CD1c-positive myeloid dendritic cell (primary cell): ENCODE measurements around the gene CADM1.

Experiments used
- DNase-seq: peaks from one replicate; pipeline ENCODE4 v3.0.0-alpha.2; 2016; ENCODE audit errors: extremely low spot score

CADM1 gene

DNA sequence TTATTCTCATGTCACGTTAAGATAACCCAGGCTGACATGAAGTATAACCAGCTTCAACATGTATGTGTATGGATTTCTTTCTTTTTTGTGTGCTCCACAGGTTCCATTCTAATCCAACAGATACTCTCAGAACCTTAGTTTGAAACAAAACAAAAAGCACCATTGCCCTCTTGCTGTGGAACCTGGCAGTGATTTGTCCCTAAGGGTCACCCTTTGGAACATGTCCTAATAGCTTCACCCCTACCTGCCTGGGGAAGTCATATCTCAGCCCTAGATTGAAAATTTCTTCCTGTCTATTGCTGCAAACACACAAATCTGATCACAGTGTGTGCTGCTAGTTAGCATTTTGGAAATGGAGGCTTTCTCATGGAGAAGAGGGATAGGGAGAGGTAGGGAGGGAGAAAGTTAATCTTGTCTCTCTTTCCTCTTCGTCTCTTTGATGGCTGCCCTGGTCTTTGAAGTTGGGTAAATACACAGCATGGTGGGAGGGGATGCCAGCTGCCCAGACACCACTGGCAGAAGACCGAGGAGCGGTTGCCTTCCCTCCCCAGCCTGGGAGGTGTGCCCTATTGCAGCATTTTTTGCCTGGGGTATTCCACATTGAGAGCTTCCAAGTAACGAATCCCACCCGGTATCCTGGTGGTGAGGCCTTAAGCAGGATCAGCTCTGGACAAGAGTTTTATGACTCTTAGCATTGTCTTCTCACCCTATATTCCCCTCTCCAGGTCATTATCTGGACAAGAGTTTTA, 11.6 kb upstream of the CADM1 start:
- DNase-seq: no peak

DNA sequence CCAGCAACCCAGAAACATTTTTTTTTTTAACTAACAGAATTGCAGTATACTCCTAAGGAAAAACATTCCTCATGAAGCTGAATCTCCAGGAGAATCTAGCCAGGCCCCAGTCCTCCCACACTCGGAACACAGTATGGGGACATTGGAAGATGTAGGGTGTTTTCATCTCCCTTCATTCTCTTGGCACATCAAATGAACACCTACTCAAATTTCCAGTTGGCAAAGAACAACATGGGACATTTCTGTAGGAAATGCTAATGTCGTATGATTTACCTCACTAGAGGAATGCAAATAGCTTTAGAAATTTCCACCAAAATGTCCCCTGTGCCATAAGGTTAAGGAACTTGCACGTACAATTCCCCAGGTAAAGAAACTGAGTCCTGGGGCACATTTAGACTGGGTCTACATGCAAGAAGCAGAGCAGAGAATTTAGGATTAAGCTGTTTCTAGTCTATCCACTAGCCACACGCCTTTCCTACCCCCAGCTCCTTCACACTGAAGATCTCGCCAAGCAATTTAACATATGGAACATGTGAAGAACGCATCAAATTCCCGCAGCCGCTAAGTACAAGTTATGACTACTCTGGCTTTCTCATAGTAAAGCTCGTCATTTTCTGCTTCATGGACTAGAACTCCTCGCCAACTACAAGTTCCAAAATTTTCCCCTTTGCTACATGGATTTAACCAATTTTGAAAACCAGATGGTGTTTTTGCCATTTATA, 2.9 kb upstream of the CADM1 start:
- no peak for DNase-seq

DNA sequence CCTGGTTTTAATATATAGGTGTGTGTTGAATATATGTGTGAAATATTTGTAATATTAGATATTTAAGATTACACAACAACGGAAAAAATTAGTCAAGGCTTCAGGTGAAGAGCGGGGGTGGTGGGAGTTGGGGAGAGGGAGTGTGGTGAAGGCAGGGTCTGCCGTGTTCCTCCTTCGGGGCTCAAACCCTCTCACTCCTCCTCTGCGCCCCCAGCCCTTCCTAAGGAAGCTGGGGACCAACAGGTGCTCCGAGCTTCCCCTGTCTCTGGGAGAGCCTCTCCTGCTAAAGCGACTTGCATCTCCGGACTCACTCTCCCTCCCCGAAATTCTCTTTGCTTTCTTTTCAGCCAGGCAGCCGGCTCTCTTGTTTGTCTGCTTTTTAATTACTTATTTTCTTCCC, 960 bp upstream of the CADM1 start:
- no peak for DNase-seq

DNA sequence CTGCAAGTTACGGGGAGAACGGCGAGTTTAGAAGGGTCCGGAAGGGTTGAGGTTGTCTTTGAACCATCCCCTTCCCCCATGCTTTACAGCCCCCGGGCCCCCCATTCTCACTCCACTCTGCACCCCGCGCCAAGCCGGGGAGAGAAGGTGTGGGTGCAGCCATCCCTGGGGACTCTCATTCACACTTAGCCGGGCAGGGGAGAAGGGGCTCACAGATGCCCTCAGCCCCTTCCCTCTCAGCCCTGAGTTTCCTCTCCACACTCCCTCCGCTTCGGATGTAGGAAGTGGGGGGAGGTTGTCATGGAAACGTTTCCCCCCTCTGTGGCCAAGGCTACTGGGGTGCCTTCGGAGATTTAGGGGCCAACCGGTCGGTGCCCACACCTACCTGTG, 334 bp downstream of the CADM1 start:
- no peak for DNase-seq

DNA sequence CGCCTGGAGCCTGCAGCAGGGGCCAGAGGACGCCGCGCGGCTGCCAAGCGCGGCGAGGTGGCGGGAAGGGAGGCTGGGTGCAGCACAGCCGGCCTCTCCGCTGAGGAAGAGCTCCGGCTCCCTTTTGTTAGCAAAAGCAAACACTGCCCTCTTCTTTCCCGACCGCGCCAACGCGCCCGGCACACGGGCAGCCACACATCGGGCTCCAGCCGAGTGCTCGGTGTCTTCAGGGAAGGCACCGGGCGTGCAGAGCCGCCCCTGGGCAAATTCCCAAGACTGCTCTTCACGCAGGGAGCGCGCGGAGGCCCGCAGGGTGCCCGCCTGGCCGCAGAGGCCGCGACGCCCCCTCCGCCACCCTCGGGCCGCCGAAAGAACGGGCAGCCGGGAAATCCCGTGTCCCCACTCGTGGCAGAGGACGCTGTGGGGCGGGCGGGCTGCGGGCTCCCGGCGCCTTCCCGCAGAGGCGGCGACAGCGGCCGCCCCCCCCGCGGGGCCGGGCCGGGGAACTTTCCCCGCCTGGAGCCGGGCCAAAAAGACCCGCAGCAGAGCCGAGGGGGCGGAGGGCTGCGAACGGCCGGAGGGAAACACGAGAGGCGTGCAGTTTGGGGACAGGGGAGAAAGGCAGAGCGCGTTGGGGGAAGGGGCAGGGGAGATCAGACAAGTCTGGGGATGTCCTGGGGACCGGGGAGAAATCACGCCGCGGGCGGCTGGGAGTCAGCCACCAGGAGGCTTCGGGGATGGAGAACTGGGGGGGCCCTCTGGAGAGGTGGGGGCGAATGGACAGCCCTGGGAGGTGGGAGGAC, 931 bp downstream of the CADM1 start:
- peak; percentile 19 for DNase-seq

DNA sequence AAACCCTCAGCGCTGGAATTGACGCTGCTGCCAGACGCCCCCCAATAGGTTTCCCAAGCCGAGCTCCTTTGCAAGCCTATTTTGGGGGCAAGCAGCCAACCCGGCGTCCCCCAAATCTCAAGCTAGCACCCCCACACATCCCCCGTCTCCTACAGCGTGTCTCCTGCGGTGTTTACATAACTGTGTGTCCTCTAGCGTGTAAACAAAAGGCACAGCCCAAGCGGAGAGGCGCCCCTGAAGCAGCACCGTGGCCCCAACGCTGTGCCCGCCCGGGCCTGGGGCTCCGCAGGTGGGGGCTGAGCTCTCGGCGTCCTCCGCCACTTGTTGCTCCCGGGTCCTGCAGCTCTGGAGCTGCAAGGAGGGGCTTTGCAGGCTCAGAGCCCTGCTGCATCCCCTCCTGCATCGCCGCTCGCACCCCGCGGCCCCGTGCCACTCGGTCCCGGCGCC, 1.6 kb downstream of the CADM1 start:
- no peak for DNase-seq

DNA sequence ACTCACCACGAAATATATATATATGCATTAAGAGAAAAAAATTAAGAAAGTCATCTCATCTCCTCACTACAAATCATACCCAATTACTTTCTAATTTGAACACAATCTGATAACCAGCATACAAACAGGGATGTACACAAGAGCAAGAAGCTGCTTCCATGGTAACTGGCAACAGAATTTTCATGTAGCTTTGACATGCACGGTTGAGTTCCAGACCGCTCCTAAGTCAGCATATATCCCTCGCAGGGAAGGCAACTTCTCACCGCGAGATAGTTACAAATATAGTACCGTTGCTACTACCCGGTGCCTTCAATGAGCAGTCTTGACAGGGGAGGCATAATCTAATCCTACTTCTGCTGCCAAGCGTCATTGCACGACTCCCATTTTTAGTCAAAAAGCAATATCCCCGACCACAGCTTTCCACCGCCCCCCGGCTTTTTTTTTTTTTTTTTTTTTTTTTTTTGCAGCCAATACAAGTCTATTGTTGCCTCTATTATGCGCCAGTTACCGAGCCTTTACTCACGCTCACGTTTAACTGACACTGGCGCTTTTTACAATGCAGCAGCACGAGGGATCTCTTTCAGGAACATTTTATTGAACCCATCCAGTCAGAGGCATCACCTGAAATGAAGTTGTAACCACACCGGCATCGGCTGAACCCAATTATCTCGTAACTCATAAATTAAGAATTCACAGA, 2.2 kb downstream of the CADM1 start:
- DNase-seq: no peak

DNA sequence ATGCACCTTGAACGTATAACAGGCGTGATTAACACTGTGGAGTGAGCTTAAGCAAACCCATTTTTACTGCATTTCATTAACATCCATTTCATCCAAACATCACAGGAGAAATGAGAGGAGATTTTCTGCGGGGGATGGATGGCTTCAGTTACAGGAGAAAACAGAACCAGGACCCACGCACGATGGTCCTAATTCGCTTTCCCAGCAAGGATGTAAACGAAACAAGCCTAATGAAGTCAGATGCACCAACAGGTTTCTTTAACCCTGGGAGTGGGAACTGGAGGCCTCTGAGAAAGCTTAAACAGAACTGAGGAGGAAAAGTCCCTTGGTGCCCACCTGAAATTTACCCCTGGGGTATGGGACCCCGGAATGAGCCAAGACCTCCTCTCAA, 2.7 kb downstream of the CADM1 start:
- DNase-seq: no peak

DNA sequence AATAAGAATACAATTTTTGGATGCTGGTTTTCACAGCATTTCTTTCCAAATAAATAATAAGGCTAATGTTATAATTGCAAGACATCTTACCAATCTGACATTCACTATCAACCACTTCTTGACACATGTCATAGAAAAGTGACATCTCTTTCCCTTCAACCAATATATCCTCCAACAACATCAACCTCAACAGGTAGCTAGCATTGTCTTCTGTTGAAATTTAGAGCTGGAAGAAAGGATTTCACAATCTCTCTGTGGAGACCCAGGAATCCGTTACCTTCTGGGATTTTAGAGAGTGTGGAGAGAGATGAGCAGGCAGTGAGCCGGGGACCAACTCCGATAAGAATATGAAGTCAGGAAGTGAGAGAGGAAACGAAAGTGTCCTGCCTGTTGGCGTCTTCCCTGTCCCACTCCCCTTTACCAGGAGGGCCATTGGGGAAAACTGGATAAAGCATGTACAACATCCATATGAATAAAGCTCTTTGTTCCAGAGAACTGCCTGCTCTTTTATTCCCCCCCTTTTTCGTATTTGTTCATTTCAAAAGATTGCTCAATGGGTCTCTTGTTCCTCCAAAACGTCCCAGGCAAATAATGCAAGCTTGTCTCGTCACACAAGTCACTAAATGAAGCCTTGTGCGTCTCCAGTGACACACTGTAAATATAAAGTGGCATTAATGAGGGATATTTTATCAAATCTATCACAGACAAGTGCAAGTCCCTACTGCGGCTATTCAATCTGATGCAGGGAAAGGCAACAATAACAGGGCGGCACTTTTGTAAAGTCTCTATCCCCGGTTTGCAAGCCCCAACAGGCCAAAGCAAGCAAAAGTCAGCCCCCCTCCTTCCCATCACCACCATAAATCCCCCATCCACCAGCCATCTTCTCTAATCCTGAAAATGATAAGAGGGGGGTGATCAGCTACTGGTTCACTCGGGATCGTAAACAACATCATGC, 3.4 kb downstream of the CADM1 start:
- DNase-seq: no peak

DNA sequence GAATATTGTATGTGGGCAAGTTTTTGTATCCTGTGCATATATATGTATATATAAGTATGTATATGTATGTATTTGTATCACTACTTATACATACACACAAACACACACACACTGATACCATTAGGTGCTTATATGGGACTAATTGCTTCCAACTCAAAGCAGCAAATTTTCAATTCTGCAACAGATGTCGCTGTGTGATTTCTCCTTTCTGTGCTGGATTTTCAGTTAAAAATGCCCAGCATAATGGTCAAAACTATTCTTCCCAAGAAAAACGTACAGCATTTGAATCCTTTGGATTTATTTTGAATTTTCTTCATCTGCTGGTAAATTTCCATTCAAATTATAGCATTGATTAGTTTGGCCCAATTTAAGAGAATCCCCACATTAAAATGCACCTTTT, 4.3 kb downstream of the CADM1 start:
- DNase-seq: no peak

DNA sequence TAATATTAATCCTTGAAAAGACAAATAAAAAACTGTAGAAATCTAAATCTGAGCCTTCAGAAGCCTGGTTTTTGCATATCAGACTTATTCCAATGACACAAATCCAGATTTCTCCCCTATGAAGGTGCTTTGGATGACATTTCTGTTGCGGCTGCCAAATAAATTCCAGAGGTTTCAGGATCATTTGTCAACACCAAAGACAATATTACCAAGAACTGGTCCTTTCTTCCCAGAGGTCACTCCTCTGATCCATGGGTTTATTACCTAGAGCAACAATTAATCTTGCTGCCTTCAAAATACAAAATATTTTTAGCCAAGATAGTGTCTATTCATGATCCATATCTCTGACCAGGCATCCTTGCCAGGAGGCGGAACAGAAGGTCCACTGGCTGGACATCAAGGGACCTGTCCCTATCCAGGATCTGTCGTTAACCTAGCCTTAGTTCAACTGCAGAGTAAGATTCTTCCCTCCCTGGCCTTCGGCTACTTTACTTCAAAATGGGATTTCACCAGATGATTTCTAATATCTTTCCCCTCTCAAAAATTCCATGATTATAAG, 4.9 kb downstream of the CADM1 start:
- no peak for DNase-seq

DNA sequence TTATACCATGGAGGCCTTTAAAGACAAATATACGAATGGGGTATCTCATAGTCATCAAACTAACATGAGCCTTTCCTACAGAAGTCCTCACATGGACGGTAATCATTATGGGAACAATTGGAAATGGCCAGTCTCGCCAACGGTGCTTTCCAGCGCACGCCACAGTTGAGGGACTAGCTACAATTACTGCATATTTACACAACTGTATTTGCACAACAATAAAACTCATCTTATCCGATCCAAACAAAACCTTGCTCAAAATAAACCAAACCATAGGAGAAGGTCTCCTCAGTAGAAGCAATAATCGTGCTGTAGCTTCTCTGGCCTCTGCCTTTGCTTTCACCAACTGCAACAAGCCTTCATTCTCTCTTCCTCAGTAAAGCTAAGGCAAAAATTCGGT, 5.9 kb downstream of the CADM1 start:
- DNase-seq: no peak

DNA sequence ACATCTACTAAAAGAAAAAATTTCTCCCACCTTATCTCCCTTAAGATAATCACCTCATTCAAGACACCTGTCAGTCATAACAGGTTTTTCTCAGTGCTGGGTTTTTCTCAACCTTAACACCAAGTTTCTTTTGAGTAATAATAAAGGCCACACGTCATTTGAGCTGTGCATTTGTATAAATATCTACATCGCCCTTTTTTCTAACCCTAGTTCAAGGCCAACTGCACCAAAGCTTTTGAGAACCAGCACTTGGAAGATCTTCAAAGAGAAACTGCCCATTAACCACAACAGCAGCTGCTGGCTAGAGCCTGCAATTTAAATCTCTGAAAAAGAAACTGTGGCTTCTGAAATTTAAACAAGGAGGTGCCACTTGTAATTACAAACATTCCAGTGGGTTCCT, 6.9 kb downstream of the CADM1 start:
- no peak for DNase-seq

DNA sequence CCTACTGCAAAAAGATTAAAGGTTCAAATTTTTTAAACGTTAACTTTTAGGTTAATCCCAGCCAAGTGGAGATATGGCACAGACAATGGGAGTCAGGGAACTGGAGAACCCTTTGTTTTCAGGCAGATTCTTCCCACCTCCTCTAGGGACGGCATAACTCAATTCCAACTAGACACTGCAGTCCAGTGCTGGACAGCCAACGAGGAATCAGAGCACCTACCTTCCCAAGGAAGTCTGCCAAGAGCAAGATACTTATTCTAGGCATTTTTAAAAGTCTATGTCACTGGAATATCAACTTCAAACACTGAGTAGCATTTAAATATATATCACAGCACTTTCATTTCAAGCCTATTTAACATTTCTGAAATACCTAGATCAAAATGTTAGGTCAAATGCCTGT, 7.3 kb downstream of the CADM1 start:
- DNase-seq: no peak

DNA sequence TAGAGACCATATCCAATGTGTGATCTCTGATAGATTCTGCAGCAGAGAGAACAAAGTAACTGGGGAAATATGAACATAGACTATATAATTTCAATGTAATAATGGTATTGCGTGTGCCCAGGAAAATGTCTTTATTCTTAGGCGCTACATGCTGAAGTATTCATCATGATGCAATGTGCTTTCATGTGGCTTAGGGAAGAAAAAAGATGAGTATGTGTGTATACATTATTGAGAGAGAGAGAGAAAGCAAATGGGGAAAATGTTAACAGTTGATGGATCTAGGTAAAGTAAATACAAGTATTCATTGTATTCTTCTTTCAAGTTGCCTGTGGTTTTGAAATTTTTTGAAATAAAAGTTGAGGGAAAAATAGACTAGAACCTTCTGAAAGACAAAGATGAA, 10.3 kb downstream of the CADM1 start:
- DNase-seq: no peak

DNA sequence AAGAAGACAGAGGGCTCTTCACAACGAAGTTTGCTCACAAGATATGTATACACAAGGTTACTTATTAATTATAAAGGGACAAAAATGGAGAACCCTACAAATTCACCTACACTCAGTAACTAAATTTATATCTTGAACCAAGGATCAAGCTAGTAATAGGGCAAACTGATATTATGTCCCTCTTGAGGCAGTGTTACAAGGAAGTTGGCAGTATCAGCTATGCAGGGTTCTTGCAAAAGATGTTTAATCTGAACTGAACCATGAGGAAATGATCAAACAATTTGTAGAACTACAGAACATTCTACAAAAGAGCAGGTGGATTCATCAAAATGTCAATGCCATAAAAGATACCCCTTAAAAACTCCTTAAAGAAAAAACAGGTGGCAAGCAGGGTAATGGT, 10.7 kb downstream of the CADM1 start:
- DNase-seq: no peak

DNA sequence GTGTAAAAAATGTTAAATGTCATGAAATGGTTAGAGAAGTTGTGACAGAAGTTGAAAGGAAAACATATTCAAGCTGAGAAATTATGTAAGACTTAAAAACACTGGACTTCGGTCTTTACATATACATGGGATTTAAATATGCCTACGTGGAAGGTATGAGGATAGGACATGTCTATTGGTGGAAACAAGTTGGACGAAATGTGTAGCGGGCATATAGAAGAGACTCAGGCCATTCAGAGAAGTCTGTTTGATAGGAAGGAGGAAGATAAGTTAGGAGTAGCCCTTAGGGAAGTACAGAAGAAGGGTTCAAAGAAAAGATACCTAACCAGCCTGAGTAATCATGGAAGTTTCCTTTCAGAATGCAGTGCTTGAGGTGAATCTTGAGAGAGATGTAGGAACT, 14.7 kb downstream of the CADM1 start:
- no peak for DNase-seq

DNA sequence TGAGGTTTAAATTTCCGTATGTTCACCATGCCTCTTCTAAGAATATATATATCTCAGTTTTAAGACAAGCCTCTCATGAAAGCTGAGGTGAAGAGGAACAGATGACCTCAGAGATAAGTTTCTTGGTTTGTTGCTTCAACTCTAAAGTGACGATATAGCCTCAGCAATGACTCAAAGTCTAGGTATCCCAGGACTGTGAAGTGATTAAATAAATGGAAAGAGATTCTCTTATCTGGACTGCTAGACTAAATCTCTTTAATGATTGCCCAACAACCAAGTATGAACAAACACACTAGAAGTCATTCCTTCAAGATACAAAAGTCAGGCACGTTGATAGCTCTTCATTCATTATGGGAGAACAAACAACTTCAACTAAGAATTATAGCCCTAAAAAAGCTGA, 15.3 kb downstream of the CADM1 start:
- DNase-seq: no peak

DNA sequence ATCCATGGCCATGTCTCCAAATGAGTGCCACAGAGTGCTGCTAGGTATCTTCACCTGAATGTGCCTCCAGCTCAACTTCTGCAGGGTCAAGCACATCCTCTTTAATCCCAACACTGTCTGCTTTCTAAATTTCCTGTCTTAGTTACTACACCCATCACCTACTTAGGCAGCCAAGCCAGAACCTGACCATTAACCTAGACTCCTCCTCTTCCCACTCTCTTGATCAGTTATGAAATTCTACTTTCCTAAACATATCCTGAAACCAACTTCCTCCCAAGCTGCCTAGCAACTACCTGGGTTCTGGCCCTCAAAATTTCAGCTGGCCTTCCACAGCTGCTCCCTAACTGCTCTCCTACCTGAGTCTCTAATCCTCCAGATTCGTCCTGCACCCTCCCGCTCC, 22.7 kb downstream of the CADM1 start:
- no peak for DNase-seq

DNA sequence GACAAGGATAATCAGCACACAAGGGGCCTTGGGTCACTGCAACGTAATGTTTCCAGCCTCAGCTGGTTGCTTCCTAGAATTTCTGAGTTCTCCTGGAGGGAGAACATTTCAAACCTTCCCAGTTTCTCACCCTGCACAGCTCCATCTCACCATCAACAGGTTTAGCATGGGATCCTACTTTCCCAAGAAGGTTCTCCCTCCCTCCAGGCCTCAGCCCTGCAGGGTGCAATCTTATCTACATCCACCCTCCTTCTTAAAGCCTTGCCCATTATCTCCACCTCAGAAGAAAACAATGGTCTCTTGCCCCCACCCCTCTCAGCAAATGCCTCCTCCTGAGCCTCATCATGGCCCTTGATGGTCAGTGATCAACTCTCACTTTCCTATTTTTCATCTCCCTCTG, 23.6 kb downstream of the CADM1 start:
- no peak for DNase-seq

DNA sequence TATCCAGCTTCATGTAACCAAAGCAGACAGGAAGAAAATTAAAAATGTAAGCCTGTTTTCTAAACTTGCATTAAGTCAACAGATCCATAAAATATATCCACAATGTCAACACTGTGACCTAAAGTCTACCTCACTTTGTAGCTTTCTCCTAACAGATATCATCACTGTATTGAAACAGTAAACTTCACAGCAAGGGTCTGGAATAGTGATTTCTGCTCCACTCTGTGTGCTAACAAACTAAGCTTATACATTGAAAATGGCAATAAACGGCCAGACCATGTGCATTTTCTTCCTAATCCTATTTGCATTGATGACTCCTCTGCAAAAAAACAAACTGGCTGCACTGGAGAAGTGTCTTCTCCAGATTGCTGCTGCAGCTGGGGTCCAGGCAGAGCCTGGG, 26.8 kb downstream of the CADM1 start:
- no peak for DNase-seq
